ENCODE measurements around the gene ME3. TPM values are rescaled to one million over a fixed set of nuclear protein-coding genes. Genes with fewer than 3 reads are reported as not detected.
"Not testable (repeated sequence)": the region's sequence is repeated elsewhere in the genome, so short reads cannot be mapped to it uniquely, and the experiment has no call there.

Gene ME3
- total RNA-seq, 3 donors from 2014 or later (not counting 1 experiment from before 2014, with no cell fraction given), result 5.2 to 7.5 (median 6.9) TPM

DNA sequence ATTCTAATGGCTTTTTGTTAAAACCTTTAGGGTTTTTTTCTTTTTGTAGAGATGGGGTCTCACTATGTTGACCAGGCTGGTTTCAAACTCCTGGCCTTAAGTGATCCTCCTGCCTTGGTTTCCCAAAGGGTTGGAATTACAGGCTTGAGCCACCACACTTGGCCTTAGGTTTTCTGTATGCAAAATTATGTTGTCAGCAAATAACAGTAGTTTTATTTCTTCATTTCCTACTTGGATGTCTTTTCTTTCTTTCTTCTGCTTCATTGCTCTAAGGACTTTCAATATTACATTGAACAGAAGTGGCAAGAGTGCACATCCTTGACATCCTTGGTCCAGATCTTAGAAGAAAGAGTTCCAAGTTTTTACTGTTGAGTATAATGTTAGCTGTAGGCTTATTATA, 245.0 kb downstream of the ME3 start:
- Mint-ChIP-seq H3K27me3 (ENCODE audit: low read depth in 2 of 2) (peaks cover 9 to 14% of the 10 kb centered on the region in 2 donors), H3K4me3 (no peak overlapping the region), H3K4me1 (no peaks in the 10 kb centered on the region), H3K36me3 (no peaks in the 10 kb centered on the region), H3K9me3 (no peaks in the 10 kb centered on the region), H3K27ac (no peak overlapping the region)
- Histone ChIP-seq H3K27me3 (ENCODE audit: control insufficient read depth, insufficient read depth, low read length) (no peaks in the 10 kb centered on the region), H3K27ac (ENCODE audit: low read length) (no peak overlapping the region), H3K9me3 (ENCODE audit: control insufficient read depth, insufficient read depth, low read length) (no peaks in the 10 kb centered on the region), H3K4me3 (ENCODE audit: low read length) (no peak overlapping the region), H3K36me3 (ENCODE audit: control insufficient read depth, insufficient read depth, low read length) (no peaks in the 10 kb centered on the region), H3K4me1 (ENCODE audit: control insufficient read depth, insufficient read depth, low read length) (no peaks in the 10 kb centered on the region)
- intact Hi-C loops (cut with micrococcal nuclease), result no loop called here
- ATAC-seq (no peak), DNase-seq (no peak)
- TF ChIP-seq, protein P1, sequence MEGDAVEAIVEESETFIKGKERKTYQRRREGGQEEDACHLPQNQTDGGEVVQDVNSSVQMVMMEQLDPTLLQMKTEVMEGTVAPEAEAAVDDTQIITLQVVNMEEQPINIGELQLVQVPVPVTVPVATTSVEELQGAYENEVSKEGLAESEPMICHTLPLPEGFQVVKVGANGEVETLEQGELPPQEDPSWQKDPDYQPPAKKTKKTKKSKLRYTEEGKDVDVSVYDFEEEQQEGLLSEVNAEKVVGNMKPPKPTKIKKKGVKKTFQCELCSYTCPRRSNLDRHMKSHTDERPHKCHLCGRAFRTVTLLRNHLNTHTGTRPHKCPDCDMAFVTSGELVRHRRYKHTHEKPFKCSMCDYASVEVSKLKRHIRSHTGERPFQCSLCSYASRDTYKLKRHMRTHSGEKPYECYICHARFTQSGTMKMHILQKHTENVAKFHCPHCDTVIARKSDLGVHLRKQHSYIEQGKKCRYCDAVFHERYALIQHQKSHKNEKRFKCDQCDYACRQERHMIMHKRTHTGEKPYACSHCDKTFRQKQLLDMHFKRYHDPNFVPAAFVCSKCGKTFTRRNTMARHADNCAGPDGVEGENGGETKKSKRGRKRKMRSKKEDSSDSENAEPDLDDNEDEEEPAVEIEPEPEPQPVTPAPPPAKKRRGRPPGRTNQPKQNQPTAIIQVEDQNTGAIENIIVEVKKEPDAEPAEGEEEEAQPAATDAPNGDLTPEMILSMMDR (IDR thresholded peaks at IDR 0.05), result no peak

DNA sequence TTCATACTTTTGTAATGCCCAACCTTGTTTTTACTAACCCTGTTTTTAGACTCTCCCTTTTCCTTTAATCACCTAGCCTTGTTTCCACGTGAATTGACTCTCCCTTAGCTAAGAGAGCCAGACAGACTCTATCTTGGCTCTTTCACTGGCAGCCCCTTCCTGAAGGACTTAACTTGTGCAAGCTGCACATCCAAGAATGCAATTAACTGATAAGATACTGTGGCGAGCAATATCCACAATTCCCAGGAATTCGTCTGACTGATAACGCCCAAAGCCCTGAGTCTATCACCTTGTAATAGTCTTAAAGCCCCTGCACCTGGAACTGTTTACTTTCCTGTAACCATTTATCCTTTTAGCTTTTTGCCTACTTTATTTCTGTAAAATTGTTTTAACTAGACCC, 248.9 kb downstream of the ME3 start:
- H3K9me3 Mint-ChIP-seq; H3K27me3 ChIP-seq (ENCODE audit: control insufficient read depth, insufficient read depth, low read length); H3K27ac Mint-ChIP-seq; ATAC-seq; H3K9me3 ChIP-seq (ENCODE audit: control insufficient read depth, insufficient read depth, low read length); H3K27me3 Mint-ChIP-seq (ENCODE audit: low read depth in 2 of 2); H3K36me3 ChIP-seq (ENCODE audit: control insufficient read depth, insufficient read depth, low read length); H3K36me3 Mint-ChIP-seq; H3K4me3 ChIP-seq (ENCODE audit: low read length); DNase-seq; intact Hi-C loops (cut with micrococcal nuclease); H3K4me1 Mint-ChIP-seq; H3K4me1 ChIP-seq (ENCODE audit: control insufficient read depth, insufficient read depth, low read length); H3K4me3 Mint-ChIP-seq; H3K27ac ChIP-seq (ENCODE audit: low read length): not testable (repeated sequence)
- WGBS (ENCODE audit: insufficient coverage), result 85% methylated on average over 4 of the region's 4 CpGs

DNA sequence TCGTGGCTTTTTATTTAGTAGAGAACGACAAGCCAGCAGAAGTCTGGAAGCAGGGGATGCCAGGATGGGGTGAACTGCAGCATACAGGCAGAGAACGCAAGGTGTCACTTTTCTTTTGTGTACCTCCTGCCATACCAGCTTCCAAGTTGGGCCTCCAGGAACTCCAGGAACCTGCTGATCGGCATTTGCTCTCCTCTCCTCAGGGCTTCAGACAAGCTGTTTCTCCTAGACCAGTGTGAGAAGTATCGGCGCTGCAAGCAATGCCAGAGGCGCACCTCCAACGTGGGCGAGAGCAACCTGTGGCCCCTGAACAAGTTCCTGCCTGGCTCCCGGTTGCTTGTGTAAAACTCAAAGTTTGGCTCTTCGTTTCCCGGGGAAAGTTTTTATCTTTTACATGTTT, 250.0 kb downstream of the ME3 start:
- H3K4me3 Mint-ChIP-seq, result no peak overlapping the region
- H3K9me3 Mint-ChIP-seq, result no peaks in the 10 kb centered on the region
- no peaks in the 10 kb centered on the region for H3K4me1 Mint-ChIP-seq
- no peaks in the 10 kb centered on the region for H3K9me3 ChIP-seq (ENCODE audit: control insufficient read depth, insufficient read depth, low read length)
- no peaks in the 10 kb centered on the region for H3K27me3 Mint-ChIP-seq (ENCODE audit: low read depth in 2 of 2)
- WGBS (ENCODE audit: insufficient coverage), result 90% methylated on average over 12 of the region's 12 CpGs
- no peak overlapping the region for H3K4me3 ChIP-seq (ENCODE audit: low read length)
- no peaks in the 10 kb centered on the region for H3K4me1 ChIP-seq (ENCODE audit: control insufficient read depth, insufficient read depth, low read length)
- TF ChIP-seq, protein P1 (IDR thresholded peaks at IDR 0.05), result no peak
- H3K36me3 ChIP-seq (ENCODE audit: control insufficient read depth, insufficient read depth, low read length), result no peaks in the 10 kb centered on the region
- no peak overlapping the region for H3K27ac Mint-ChIP-seq
- DNase-seq, result no peak
- H3K36me3 Mint-ChIP-seq, result no peaks in the 10 kb centered on the region
- H3K27me3 ChIP-seq (ENCODE audit: control insufficient read depth, insufficient read depth, low read length), result no peaks in the 10 kb centered on the region
- H3K27ac ChIP-seq (ENCODE audit: low read length), result no peak overlapping the region
- no peak for ATAC-seq
- intact Hi-C loops (cut with micrococcal nuclease), result no loop called here

DNA sequence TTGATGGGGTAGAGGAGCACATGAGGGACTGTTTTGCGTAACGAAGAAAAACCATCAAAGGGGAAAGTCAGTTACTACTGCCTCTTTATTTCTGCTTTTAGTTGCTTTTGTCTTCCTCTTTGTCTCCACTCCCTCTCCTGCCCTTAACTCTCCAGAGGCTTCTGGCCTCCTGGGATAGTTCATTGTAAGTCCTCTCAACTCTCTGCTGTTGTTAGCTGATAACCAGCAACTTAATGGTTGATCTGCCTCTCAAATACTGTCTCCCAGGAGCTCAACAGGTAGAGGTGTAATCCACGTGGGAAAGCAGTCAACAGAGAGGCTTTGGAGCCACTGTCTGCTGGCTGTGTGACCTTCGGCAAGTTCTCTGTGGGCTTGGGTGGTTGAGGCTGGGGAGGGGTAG, 250.5 kb downstream of the ME3 start:
- Mint-ChIP-seq H3K36me3 (no peaks in the 10 kb centered on the region), H3K27me3 (ENCODE audit: low read depth in 2 of 2) (no peaks in the 10 kb centered on the region), H3K4me3 (no peak overlapping the region), H3K4me1 (no peaks in the 10 kb centered on the region), H3K27ac (no peak overlapping the region), H3K9me3 (no peaks in the 10 kb centered on the region)
- intact Hi-C loops (cut with micrococcal nuclease), result no loop called here
- WGBS (ENCODE audit: insufficient coverage), result 78% methylated on average over 4 of the region's 4 CpGs
- H3K9me3 ChIP-seq (ENCODE audit: control insufficient read depth, insufficient read depth, low read length), result no peaks in the 10 kb centered on the region
- H3K27ac ChIP-seq (ENCODE audit: low read length), result no peak overlapping the region
- no peak overlapping the region for H3K4me3 ChIP-seq (ENCODE audit: low read length)
- H3K4me1 ChIP-seq (ENCODE audit: control insufficient read depth, insufficient read depth, low read length), result no peaks in the 10 kb centered on the region
- H3K36me3 ChIP-seq (ENCODE audit: control insufficient read depth, insufficient read depth, low read length), result no peaks in the 10 kb centered on the region
- TF ChIP-seq, protein P1 (IDR thresholded peaks at IDR 0.05), result no peak
- H3K27me3 ChIP-seq (ENCODE audit: control insufficient read depth, insufficient read depth, low read length), result no peaks in the 10 kb centered on the region
- DNase-seq, result no peak
- no peak for ATAC-seq
